Measurements from ENCODE around the gene RNF167.
"Not testable (repeated sequence)": the region's sequence is repeated elsewhere in the genome, so short reads cannot be mapped to it uniquely, and the experiment has no call there.

The RNF167 gene

DNA sequence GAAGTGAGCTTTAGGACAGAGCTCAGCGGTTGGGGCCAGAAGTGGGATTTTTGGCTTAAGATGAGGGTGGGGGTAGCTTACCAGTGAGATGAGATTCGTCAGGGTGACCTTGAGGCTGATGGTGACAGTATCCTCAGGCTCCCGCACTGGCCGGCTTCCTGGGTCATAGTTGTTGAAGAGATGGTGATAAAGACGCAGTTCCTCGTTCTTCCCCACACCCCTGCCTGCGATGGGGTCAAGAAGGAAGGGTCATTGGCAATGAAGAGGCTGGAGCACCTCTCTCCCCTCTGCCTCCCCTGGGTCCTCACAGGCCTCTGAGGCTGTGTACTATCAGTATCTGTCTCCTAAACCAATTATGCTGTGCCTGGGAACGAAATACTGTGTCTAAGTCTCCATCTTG, 37.5 kb upstream of the RNF167 start:
- no peak for DNase-seq (ENCODE audit: low spot score)

DNA sequence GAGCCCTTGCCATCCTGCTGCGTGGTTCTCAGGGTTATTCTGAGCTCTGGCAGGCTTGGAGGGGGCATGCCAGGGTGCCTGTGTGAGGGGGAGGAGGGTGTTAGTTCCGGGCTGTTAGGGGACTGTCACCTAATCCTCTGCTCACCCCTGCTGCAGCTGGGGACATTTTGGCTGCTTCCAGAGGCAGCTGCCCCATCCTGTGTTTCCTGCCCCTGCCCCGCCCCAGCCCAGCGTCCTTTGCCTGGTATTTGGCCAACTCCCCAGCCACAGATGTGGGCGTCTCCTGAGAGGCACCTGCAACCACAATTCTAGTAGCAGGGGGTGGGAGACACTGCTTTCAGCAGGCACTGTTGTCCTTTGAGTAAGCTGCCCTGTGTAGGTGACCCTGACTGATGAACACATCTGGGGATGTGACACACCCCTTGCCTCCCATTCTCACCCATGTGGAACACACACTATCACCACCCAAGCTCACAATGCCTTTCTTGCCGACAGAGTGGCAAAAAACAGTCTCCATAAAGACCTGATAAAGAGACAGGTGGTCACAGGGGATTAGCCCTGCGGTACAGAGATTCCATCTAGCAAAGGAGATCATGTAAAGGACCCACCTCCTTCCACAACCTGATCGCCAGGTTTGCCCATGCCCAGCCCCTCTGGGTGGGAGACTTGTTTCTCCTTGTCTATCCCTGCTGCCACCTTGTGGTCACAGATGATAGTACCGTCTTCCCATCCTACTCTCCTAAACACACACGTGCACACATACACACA, 36.8 kb upstream of the RNF167 start, which contains the start of gene CHRNE:
Gene CHRNE (minus strand): TSS at position 48 of the 768 bp plus-strand sequence. CDS start 35 bp downstream, at position 13.
- DNase-seq (ENCODE audit: low spot score), result peak; percentile 91

DNA sequence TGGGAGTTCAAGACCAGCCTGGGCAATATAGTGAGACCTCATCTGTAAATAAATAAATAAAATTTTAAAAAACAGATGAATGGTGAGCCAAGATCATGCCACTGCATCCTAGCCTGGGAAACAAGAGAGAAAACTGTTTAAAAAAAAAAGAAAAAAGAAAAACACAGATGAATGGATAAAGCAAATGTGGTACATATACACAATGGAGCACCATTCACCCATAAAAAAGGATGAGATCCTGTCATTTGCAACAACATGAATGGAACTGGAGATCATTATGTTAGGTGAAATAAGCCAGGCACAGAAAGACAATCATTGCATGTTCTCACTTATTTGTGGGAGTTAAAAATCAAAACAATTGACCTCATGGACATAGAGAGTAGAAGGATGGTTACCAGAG, 33.4 kb upstream of the RNF167 start:
- DNase-seq (ENCODE audit: low spot score), result not testable (repeated sequence)

DNA sequence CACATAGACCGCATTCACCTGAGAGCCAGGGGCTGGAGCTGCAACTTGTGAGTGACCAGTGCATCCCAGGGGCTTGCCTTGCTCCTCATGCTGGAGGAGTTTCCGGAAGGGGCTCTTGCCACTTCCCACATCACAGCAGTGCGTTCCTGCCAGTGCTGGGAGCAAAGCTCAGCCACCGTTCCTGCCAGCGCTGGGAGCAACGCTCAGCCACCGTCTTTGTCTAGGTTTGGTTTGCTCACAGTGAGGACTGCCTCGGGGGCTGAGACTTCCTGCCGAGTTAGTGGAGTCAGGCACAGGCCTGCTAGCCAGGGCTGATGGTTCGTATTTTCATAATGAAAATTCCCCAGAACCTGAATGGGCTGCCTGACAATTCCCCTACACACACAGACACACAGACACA, 31.8 kb upstream of the RNF167 start:
- no peak for DNase-seq (ENCODE audit: low spot score)

DNA sequence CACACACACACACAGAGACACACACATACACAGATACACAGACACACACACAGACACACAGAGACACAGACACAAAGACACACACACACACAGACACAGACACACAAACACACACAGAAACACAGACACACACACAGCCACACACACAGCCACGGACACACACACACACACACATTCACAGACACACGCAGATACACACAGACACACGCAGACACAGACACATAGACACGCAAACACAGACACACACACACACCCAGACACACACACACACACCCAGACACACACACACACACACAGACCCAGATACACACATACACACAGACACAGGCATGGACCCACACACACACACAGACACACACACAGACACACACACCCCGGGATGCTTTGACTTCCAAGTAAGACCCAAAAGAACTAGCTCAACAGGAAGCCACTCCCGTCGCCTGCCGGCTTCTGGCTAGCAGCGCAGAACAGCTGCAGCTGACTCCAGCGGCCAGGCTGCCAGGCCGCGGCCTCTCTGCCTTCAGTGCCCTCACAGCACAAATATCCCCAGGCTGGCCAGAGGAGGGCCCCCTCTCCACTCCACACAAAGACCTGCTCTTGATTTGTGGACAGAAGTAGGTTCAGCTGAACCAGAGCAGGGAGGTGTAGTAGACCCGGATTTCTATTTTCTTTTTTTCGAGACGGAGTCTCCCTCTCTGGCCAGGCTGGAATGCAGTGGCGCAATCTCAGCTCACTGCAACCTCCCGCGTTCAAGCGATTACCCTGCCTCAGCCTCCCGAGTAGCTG, 31.2 kb upstream of the RNF167 start:
- DNase-seq (ENCODE audit: low spot score), result peak; percentile 93

DNA sequence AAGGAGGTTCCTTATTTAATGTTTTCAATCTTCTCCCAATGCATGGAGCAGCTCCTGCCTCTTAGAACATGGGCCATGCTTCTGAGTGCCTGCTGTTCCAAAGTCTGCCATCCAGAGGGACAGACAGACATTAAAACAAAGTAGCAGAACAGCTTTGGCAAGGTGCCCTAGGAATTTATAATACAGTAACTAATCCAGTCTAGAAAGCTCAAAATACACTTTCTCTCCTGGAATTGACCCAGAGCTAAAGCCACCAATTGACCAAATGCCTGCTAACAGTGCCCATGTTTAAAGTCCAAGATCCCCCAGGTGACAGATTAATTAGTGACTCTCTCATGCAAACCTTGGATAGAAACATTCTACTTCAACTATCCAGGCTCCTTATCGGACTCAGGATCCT, 26.1 kb upstream of the RNF167 start:
- DNase-seq (ENCODE audit: low spot score), result no peak

DNA sequence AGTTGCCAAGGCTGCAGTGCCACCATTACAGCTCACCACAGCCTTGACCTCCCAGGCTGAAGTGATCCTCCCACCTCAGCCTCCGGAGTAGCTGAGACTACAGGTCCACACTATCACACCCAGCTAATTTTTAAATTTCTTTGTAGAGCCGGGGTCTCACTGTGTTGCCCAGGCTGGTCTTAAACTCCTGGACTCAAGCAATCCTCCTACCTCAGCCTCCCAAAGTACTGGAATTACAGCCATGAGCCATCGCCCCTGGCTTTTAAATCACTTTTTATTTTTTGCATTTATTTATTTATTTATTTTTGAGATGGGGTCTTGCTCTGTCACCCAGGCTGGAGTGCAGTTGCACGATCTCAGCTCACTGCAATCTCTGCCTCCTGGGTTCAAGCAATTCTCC, 25.5 kb upstream of the RNF167 start:
- DNase-seq (ENCODE audit: low spot score), result not testable (repeated sequence)

DNA sequence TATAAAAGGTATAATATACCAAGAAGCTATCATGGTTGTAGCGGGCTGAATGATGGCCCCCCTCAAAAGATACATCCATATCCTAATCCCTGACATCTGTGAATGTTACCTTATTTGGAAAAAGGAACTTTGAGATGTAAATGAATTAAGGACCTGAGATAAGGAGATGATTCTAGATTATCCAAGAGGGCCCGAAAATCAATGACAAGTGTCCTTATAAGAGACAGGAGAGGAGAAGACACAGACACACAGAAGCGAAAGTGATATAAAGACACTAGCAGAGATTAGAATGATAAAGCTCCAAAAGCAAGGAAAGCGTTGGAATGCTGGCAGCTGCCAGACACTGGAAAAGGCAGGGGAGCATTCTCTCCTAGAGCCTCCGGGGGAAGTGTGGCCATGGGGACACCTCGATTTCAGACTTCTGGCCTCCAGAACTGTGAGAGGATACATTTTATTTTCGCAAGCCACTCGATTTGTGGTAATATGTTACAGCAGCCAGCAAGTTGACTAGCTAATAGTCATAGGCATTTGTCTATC, 20.5 kb upstream of the RNF167 start:
- DNase-seq (ENCODE audit: low spot score), result no peak

DNA sequence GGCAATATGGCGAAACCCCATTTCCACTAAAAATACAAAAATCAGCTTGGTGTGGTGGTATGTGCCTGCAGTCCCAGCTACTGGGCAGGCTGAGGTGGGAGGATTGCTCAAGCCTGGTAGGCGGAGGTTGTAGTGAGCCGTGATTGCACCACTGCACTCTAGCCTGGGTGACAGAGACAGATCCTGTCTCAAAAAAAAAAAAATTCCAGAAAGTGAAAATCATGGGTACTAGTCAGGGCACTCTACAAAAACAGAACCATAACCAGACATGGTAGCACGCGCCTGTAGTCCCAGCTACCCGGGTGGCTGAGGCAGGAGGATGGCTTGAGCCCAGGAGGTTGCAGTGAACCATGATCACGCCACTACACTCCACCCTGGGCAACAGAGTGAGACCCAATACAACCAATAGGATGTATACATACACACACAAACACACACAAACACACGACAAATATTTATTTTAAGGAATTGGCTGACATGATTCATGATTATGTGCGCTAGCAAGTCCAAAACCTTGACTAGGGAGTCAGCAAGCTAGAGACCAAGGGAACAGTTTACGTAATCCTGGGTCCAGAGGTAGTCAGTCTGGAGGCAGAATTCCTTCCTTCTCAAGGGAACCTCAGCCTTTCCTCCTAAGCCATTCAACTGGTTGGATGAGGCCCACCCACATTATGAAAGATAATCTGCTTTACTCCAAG, 19.6 kb upstream of the RNF167 start:
- DNase-seq (ENCODE audit: low spot score), result no peak

DNA sequence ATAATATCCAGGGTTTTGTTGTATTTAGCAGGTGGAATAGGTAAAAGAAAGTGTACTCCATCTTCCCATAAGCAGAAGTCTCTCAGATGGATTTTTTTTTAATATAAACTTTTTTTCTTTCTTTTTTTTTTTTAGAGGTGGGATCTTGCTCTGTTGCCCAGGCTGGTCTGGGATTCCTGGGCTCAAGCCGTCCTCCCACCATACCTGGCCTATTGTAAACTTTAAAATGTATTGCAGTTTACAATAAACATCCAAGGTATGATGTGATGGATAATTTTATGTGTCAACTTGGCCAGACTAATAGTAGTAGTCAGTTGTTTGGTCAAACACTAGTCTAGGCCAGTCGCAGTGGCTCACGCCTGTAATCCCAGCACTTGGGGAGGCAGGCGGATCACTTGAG, 18.7 kb upstream of the RNF167 start:
- no peak for DNase-seq (ENCODE audit: low spot score)

DNA sequence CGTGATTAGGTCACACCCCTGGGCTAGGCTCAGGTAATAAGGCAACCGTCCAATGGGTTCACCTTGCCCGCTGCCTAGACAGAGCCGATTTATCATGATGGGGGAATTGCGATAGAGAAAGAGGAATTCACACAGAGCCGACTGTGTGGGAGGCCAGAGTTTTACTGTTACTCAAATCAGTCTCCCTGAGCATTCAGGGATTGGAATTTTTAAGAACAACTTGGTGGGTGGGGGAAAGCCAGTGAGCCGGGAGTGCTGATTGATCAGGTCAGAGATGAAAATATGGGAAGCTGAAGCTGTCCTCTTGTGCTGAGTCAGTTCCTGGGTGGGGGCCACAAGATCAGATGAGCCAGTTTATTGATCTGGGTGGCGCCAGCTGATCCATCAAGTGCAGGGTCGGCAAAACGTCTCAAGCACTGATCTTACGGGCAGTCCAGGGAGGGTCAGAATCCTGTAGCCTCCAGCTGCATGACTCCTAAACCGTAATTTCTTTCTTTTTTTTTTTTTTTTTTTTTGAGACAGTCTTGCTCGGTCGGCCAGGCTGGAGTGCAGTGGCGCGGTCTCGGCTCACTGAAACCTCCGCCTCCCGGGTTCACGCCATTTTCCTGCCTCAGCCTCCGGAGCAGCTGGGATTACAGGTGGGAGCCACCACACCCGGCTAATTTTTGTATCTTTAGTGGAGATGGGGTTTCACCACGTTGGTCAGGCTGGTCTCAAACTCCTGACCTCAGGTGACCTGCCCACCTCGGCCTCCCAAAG, 13.3 kb upstream of the RNF167 start:
- not testable (repeated sequence) for DNase-seq (ENCODE audit: low spot score)

DNA sequence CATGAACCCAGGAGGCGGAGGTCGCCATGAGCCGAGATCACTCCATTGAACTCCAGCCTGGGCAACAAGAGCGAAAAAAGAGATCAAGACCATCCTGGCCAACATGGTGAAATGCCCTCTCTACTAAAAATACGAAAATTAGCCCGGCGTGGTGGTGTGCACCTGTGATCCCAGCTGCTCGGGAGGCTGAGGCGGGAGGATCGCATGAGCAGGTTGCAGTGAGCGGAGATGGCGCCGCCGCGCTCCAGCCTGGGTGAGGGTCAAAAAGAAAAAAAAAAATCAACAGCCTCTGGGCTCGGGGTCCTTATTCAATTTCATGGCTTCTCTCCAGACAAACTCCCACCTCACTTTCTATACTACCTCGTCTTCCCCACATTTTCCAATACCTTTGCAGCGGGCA, 11.2 kb upstream of the RNF167 start:
- no peak for DNase-seq (ENCODE audit: low spot score)

DNA sequence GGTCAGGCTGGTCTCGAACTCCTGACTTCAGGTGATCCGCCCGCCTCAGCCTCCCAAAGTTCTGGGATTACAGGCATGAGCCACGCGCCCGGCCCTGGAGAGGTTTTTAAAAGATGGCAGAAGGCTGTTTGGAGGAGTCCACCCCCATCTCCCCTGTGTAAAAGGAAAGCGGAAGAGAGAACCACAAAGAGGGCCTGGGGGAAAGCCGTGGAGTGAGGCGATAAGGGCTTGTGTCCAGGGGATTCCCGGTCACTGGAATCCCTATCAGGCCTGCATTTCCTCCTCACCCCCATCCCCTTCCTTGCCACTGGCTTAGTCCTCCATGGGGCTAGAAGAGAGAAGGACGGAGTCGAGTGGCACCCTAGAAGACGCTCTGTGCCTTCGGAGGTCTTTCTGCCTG, 8.1 kb upstream of the RNF167 start, which contains the start of gene GP1BA:
Gene GP1BA (plus strand): TSS at position 315 of the 400 bp plus-strand sequence. CDS start 328 bp downstream, outside the sequence.
- no peak for DNase-seq (ENCODE audit: low spot score)

DNA sequence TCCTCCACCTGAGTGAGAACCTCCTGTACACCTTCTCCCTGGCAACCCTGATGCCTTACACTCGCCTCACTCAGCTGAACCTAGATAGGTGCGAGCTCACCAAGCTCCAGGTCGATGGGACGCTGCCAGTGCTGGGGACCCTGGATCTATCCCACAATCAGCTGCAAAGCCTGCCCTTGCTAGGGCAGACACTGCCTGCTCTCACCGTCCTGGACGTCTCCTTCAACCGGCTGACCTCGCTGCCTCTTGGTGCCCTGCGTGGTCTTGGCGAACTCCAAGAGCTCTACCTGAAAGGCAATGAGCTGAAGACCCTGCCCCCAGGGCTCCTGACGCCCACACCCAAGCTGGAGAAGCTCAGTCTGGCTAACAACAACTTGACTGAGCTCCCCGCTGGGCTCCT, 7.3 kb upstream of the RNF167 start:
- no peak for DNase-seq (ENCODE audit: low spot score)

DNA sequence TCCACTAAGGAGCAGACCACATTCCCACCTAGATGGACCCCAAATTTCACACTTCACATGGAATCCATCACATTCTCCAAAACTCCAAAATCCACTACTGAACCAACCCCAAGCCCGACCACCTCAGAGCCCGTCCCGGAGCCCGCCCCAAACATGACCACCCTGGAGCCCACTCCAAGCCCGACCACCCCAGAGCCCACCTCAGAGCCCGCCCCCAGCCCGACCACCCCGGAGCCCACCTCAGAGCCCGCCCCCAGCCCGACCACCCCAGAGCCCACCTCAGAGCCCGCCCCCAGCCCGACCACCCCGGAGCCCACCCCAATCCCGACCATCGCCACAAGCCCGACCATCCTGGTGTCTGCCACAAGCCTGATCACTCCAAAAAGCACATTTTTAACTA, 6.4 kb upstream of the RNF167 start:
- no peak for DNase-seq (ENCODE audit: low spot score)

DNA sequence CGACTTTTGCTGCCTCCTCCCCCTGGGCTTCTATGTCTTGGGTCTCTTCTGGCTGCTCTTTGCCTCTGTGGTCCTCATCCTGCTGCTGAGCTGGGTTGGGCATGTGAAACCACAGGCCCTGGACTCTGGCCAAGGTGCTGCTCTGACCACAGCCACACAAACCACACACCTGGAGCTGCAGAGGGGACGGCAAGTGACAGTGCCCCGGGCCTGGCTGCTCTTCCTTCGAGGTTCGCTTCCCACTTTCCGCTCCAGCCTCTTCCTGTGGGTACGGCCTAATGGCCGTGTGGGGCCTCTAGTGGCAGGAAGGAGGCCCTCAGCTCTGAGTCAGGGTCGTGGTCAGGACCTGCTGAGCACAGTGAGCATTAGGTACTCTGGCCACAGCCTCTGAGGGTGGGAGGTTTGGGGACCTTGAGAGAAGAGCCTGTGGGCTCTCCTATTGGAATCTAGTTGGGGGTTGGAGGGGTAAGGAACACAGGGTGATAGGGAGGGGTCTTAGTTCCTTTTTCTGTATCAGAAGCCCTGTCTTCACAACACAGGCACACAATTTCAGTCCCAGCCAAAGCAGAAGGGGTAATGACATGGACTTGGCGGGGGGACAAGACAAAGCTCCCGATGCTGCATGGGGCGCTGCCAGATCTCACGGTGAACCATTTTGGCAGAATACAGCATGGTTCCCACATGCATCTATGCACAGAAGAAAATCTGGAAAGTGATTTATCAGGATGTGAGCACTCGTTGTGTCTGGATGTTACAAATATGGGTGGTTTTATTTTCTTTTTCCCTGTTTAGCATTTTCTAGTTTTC, 5.7 kb upstream of the RNF167 start:
- no peak for DNase-seq (ENCODE audit: low spot score)

DNA sequence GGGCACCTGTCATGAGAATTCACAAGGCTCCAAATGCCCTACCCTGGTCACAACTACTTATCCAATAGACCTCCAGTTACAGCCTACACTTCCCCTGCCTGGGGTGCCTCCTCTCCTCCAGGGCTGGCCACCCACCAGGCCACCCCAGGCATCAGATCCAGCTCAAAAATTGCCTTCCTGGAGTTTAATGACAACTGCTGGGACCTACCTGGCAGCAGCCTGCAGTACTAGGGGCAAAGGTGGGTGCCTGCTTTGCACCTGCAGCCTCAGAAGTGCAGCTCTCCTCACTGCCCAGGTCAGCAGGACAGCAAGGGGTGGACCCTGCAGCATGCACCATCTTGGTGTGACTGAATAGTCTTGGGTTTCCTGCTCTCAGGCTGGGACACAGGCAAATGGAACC, 4.4 kb upstream of the RNF167 start:
- no peak for DNase-seq (ENCODE audit: low spot score)

DNA sequence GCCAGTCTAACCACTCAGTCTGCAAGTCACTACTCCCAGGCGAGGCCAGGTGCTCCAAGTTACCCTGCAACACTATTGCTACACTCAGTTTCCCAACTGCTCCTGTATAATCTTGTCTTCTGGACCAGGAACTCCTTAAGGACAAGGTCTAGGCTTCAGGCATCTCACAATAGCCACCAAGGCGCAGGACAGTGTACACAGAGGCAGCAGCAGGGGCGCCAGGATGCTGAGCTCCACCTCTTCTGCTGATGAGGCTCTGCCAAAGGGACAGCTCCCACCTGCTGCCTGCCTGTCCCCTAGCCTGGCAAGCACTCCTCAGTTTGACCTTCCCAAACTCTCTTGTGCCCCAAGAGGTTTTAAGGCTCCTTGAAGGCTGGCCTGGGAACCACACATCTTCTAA, 3.6 kb upstream of the RNF167 start:
- no peak for DNase-seq (ENCODE audit: low spot score)

DNA sequence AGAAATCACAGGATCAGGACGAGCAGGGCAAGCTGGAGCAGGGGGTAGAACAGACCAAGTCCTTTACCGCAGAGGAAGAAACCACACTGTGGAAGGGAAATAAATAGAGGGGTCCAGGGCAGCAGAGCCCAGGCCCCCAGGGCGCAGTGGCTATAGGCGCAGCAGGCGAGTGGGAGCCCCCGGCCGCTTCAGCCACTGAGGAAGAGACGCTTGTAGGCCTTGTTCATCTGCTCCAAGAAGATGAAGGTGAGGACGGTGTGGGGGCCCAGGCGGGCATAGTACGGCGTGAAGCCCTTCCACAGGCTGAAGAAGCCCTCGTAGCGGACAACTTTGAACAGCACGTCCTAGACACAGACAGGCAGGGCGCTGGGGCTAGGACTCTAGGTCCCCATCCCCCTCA, 2.5 kb upstream of the RNF167 start:
- DNase-seq (ENCODE audit: low spot score), result no peak

DNA sequence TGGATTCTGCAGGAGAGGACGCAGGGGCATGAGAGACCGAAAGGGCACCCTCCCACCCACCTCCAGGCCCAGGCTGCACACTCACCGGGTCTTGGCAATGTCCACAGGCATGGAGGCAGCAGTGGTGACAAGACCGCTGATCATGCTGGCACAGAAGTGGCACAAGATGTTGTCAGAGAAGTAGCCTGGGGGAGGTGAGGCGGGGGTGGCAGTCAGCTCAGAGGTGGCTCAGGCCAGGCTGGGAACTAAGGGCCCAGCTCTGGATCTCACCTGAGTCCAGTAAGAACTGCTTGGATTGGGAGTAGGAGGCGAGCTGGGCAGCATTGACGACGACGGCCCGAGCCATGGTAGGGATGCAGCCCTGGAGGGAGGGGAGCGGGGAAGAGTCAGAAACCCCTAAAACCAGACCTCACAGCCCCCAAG, 2.0 kb upstream of the RNF167 start:
- no peak for DNase-seq (ENCODE audit: low spot score)
